Esophagus squamous epithelium (tissue), 5 donors: Measurements from ENCODE around the gene LILRA6. TPM values are rescaled to one million over a fixed set of nuclear protein-coding genes. Genes with fewer than 3 reads are reported as not detected.
"Not testable (repeated sequence)": the region's sequence is repeated elsewhere in the genome, so short reads cannot be mapped to it uniquely, and the experiment has no call there.

Experiments
- DNase-seq: peaks from one replicate; lab custom pipeline; 2025; lab: John Stamatoyannopoulos, UW
- H3K27ac ChIP-seq, 4 donors: fragments of 200-600 bp; sonication (generic); one replicate each; pipeline ENCODE4 v1.5.1; 2016 to 2019; ENCODE audit warnings: mild to moderate bottlenecking in 1 of 4
- H3K27me3 ChIP-seq, 4 donors: fragments of 200-600 bp; sonication (generic); 1 replicate in 3 of 4; 2 replicates in 1 of 4; pipeline versions ENCODE4 v1.5.1 to v1.6.0; 2017 to 2021; ENCODE audit warnings: antibody characterized with exemption in 1 of 4
- H3K36me3 ChIP-seq, 3 donors: fragments of 200-600 bp; sonication (generic); one replicate each; pipeline ENCODE4 v1.5.1; 2016 to 2019
- H3K4me1 ChIP-seq, 3 donors: fragments of 200-600 bp; sonication (generic); one replicate each; pipeline ENCODE4 v1.5.1; 2017 to 2019
- H3K4me3 ChIP-seq, 4 donors: fragments of 200-600 bp; sonication (generic); 1 replicate in 3 of 4; 2 replicates in 1 of 4; pipeline ENCODE4 v1.5.1; 2016 to 2019; ENCODE audit warnings: mild to moderate bottlenecking in 2 of 4, moderate library complexity in 1 of 4
- H3K9me3 ChIP-seq, 3 donors: fragments of 200-600 bp; sonication (generic); one replicate each; pipeline ENCODE4 v1.5.1; 2016 to 2019
- POLR2A ChIP-seq, 4 donors: fragments of 450-650 bp; IDR thresholded peaks; one replicate each; pipeline ENCODE4 v1.6.1; 2017; ENCODE audit warnings: antibody characterized with exemption in 4 of 4, mild to moderate bottlenecking in 4 of 4, moderate library complexity in 3 of 4
- WGBS, 2 donors: methylation state at CpG; one replicate each; pipeline ENCODE4 v1.1.5; 2018; 5-methylcytosine and 5-hydroxymethylcytosine counted together
- intact Hi-C: fragments of 100-400 bp; cut with DNase I; formaldehyde crosslinking; loops from one replicate; pipeline ENCODE4 v1.15.0; 2022
- total RNA-seq, 4 donors: library from RNA; depleted of rRNA; stranded (reverse); fragments of >200 nt; gene quantifications; one replicate each; pipeline ENCODE4 v1.1.0, GENCODE V29; 2016
- TF ChIP-seq, protein P1 (sequence below), 6 experiments: fragments of 450-650 bp in 4 of 6; fragments of 200-600 bp in 2 of 6; sonication (generic) in 2 of 6; IDR thresholded peaks; one replicate each; pipeline ENCODE4 v1.5.1; 2016 to 2019; ENCODE audit warnings: antibody characterized with exemption in 6 of 6, mild to moderate bottlenecking in 4 of 6, moderate library complexity in 4 of 6
- donor health status: DM: yes; HTN: yes; CAD: no.

The LILRA6 gene
- total RNA-seq, 4 donors from 2014 or later = 0.53 to 1.7 (median 0.95) TPM; not detected in 1

DNA sequence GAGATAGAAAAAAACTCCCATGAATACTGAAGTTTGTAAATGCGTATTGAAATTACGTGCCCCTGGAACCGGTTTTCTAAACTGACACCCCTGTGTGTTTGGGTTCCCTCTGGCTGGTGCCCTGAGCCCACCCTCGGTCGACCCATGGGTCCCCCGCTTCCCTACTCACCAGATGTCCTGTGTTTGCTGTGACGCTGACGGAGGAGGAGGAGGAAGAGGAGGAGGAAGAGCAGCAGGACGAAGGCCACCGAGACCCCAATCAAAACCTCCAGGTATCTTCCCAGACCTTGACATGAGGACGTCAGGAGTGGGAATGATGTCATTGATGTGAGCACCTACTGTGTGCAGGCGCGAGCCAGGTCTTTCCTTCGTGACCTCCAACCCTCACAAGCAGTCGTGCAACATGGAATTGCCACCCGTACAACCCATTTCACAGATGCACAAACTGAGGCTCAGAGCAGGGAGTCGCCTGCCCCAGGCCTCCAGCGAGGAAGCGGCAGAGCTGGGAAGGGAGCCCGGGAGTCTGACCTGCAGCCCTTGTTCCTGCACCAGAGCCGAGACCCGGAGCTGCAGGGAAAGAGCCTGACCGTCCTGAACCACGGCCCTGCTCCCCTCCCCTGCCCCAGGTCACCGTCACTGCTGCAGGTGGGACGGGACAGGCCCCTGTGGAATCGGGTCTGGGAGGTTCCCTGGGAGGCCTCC is 23.5 kb downstream of the LILRA6 start:
- H3K4me3 ChIP-seq = no peak overlapping the region

DNA sequence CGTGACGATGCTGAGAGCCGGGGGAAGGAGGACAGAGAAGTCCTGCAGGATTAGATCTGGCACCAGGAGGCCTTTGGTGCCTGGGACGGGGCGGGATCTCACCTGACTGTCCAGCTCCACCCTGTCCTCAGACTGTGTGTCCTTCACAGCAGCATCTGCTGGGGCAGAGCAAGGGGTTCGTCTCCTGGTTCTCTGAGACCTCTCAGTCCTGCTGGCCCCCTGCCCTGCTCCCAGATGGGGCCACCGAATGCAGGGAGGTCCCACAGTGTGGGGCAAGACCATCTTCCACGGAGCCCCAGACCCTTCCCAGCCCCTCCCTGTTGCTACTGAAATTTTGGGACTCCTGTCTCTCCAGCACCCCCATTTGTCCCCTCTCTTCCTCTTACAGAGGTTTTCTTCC is 24.3 kb downstream of the LILRA6 start:
- TF ChIP-seq, protein P1, sequence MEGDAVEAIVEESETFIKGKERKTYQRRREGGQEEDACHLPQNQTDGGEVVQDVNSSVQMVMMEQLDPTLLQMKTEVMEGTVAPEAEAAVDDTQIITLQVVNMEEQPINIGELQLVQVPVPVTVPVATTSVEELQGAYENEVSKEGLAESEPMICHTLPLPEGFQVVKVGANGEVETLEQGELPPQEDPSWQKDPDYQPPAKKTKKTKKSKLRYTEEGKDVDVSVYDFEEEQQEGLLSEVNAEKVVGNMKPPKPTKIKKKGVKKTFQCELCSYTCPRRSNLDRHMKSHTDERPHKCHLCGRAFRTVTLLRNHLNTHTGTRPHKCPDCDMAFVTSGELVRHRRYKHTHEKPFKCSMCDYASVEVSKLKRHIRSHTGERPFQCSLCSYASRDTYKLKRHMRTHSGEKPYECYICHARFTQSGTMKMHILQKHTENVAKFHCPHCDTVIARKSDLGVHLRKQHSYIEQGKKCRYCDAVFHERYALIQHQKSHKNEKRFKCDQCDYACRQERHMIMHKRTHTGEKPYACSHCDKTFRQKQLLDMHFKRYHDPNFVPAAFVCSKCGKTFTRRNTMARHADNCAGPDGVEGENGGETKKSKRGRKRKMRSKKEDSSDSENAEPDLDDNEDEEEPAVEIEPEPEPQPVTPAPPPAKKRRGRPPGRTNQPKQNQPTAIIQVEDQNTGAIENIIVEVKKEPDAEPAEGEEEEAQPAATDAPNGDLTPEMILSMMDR (IDR thresholded peaks at IDR 0.05) = no peak
- no peak for TF ChIP-seq POLR2A (IDR thresholded peaks at IDR 0.05)
- 66 to 69% methylated on average over 5 to 7 of the region's 8 CpGs for WGBS, 2 donors
- Histone ChIP-seq H3K4me1 (no peaks in the 10 kb centered on the region), H3K9me3 (no peaks in the 10 kb centered on the region), H3K4me3 (no peak overlapping the region), H3K36me3 (no peaks in the 10 kb centered on the region), H3K27me3 (peaks cover 0 to 20% (median 0%) of the 10 kb centered on the region in 4 donors), H3K27ac (no peak overlapping the region)
- intact Hi-C loops = no loop called here
- DNase-seq = no peak

More for the DNA sequence above, 23.5 kb downstream of the LILRA6 start:
- Histone ChIP-seq H3K27me3 (peaks cover 0 to 21% (median 0%) of the 10 kb centered on the region in 4 donors), H3K9me3 (no peaks in the 10 kb centered on the region), H3K4me1 (no peaks in the 10 kb centered on the region), H3K27ac (no peak overlapping the region), H3K36me3 (no peaks in the 10 kb centered on the region)
- TF ChIP-seq, protein P1 (IDR thresholded peaks at IDR 0.05) = no peak
- no peak for TF ChIP-seq POLR2A (IDR thresholded peaks at IDR 0.05)
- 80 to 81% methylated on average over 5 to 14 of the region's 27 CpGs for WGBS, 2 donors
- DNase-seq = no peak
- intact Hi-C loops = no loop called here

DNA sequence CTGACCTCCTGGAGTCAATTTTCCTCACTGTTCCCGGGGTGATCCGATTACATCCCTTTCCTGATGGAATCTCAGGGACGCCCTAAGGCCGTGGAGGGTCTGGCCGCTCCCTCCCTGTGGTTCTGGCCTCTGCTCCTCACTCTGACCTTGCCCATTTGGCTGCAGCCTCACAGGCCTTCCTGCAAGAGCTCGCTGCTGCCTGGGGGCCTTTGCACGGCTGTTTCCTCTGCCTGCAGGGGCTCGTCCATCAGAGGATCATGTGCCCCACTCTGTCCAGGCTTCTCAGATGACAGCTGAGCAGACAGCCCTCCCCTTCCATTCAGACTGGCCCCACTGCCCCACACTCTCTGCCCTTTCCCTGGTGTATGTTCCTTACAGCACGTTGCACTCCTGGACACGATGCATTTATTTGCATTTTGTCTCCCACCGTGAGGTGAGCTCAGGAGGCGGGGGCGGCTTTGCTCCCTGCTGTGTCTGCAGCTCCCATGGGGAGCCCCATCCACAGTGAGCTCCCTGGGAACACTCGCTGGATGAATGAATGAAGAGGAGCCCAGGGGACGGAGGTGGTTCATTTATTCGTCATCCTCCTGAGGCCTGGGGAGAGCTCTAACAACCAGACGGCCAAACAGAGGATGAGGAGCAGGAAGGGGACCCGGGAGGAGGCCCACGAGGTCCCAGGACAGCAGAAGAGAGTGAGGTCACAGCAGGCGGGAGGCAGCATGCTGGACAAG is 24.9 kb downstream of the LILRA6 start:
- H3K27ac ChIP-seq, H3K4me1 ChIP-seq, H3K9me3 ChIP-seq, DNase-seq, intact Hi-C loops, H3K36me3 ChIP-seq, H3K4me3 ChIP-seq: not testable (repeated sequence)
- H3K27me3 ChIP-seq = peaks cover 0 to 14% (median 0%) of the 10 kb centered on the region in 4 donors
- WGBS, 2 donors = 53 to 73% methylated on average over 5 to 10 of the region's 20 CpGs

DNA sequence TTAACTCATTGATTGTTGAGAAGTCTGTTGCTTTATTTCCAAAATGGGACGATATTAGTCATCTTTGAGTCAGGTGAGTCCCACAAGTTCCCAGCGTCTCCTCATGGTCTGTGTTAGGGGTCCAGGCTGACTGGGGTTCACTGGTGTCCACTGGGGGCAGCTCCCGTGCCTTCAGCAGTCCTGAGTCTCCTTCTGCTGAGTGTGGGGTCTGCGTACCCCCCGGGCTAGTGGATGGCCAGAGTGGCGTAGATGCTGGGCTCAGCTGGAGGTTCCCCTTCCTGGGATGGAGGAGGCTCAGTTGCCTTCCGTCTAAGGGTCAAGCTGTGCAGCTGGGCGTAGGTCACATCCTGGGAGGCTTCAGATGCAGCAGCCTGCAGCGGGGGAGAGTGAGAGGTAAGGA is 25.7 kb downstream of the LILRA6 start:
- TF ChIP-seq, protein P1 (IDR thresholded peaks at IDR 0.05) = no peak
- no peak for TF ChIP-seq POLR2A (IDR thresholded peaks at IDR 0.05)
- intact Hi-C loops = no loop called here
- H3K9me3 ChIP-seq = no peaks in the 10 kb centered on the region
- H3K4me1 ChIP-seq = no peaks in the 10 kb centered on the region
- no peak for DNase-seq
- whole genome bisulfite sequencing, 2 donors = 71 to 84% methylated on average over 1 to 2 of the region's 9 CpGs
- peaks cover 0 to 7% (median 0%) of the 10 kb centered on the region in 4 donors for H3K27me3 ChIP-seq
- H3K4me3 ChIP-seq = no peak overlapping the region
- no peaks in the 10 kb centered on the region for H3K36me3 ChIP-seq
- H3K27ac ChIP-seq = no peak overlapping the region

DNA sequence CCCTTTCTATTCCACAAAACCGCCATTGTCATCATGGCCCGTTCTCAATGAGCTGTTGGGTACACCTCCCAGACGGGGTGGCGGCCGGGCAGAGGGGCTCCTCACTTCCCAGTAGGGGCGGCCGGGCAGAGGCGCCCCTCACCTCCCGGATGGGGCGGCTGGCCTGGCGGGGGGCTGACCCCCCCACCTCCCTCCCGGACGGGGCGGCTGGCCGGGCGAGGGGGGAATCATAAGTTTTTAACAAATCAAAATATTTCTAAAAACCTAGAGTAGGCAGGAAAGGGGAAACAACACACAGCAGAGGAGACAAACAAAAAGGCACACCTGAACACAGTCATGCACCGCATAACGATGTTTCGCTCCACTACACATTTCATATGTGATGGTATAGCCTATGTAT is 27.9 kb downstream of the LILRA6 start:
- intact Hi-C loops = not testable (repeated sequence)

DNA sequence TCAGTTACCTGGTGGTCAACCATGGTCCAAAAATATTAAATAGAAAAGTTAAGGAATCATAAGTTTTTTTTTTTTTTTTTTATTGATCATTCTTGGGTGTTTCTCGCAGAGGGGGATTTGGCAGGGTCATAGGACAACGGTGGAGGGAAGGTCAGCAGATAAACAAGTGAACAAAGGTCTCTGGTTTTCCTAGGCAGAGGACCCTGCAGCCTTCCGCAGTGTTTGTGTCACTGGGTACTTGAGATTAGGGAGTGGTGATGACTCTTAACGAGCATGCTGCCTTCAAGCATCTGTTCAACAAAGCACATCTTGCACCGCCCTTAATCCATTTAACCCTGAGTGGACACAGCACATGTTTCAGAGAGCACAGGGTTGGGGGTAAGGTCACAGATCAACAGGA is 28.4 kb downstream of the LILRA6 start:
- H3K27me3 ChIP-seq, H3K9me3 ChIP-seq, H3K36me3 ChIP-seq, DNase-seq, intact Hi-C loops, H3K27ac ChIP-seq, H3K4me3 ChIP-seq: not testable (repeated sequence)
- peaks cover 12 to 17% (median 12%) of the 10 kb centered on the region in 3 donors for H3K4me1 ChIP-seq
- 44 to 86% methylated on average over 3 to 5 of the region's 5 CpGs for WGBS, 2 donors

More for the DNA sequence above, 27.9 kb downstream of the LILRA6 start:
- not testable (repeated sequence) for H3K4me3 ChIP-seq, H3K36me3 ChIP-seq, DNase-seq, H3K27ac ChIP-seq, H3K27me3 ChIP-seq, H3K9me3 ChIP-seq
- H3K4me1 ChIP-seq = peaks cover 6 to 11% (median 7%) of the 10 kb centered on the region in 3 donors
- 89 to 92% methylated on average over 3 to 7 of the region's 19 CpGs for WGBS, 2 donors
